ENCODE data around the gene RNF43. TPM values are rescaled to one million over a fixed set of nuclear protein-coding genes. Genes with fewer than 3 reads are reported as not detected.

RNF43 gene
- total RNA-seq, 1 donor from 2014 or later, result not detected

- peaks cover 48% of the 10 kb centered on the region for H3K4me1 Mint-ChIP-seq
- Histone ChIP-seq H3K9me3 (ENCODE audit: low read depth) (no peaks in the 10 kb centered on the region), H2AFZ (replicated peaks) (no peak overlapping the region), H3K4me1 (peaks cover 17% of the 10 kb centered on the region), H3K9ac (no peak overlapping the region), H3K4me3 (peak overlapping the region; percentile 43), H3K36me3 (no peaks in the 10 kb centered on the region), H3K79me2 (ENCODE audit: low read depth) (no peaks in the 10 kb centered on the region), H3K27me3 (peaks cover 4% of the 10 kb centered on the region), H3K27ac (no peak overlapping the region), H3F3A (ENCODE audit: low read depth) (peaks cover 19% of the 10 kb centered on the region), H4K20me1 (ENCODE audit: low read depth) (no peaks in the 10 kb centered on the region), H3K4me2 (peak overlapping the region; percentile 72)
- peak overlapping the region; percentile 15 for H3K27ac Mint-ChIP-seq
- no peaks in the 10 kb centered on the region for H3K36me3 Mint-ChIP-seq
- peak overlapping the region; percentile 84 for H3K4me3 Mint-ChIP-seq
- H3K9me3 Mint-ChIP-seq, result no peaks in the 10 kb centered on the region
- H3K27me3 Mint-ChIP-seq (ENCODE audit: insufficient read depth, low read depth), result peaks cover 3% of the 10 kb centered on the region
- no peak for DNase-seq (ENCODE audit: low spot score)
- no peak for TF ChIP-seq EZH2 (IDR thresholded peaks at IDR 0.05)
- TF ChIP-seq CTCF (IDR thresholded peaks at IDR 0.05), result no peak
- TF ChIP-seq EZH2phosphoT487 (IDR thresholded peaks at IDR 0.05), result no peak
Measured at GRCh38 chr17:58416396-58416795, 938 bp downstream of the RNF43 start.

GRCh38 chr17:58415371-58416055 lies 1.8 kb downstream of the RNF43 start:
- H3K4me1 Mint-ChIP-seq, result peaks cover 52% of the 10 kb centered on the region
- H3K4me3 ChIP-seq, result no peak overlapping the region
- H3K36me3 ChIP-seq, result no peaks in the 10 kb centered on the region
- H4K20me1 ChIP-seq (ENCODE audit: low read depth), result no peaks in the 10 kb centered on the region
- no peak overlapping the region for H3K9ac ChIP-seq
- peaks cover 3% of the 10 kb centered on the region for H3K27me3 Mint-ChIP-seq (ENCODE audit: insufficient read depth, low read depth)
- H3K9me3 Mint-ChIP-seq, result no peaks in the 10 kb centered on the region
- peak overlapping the region; percentile 81 for H3K4me3 Mint-ChIP-seq
- peak; percentile 52 for DNase-seq (ENCODE audit: low spot score)
- H3F3A ChIP-seq (ENCODE audit: low read depth), result peaks cover 19% of the 10 kb centered on the region
- H3K27me3 ChIP-seq, result peaks cover 4% of the 10 kb centered on the region
- peak overlapping the region; percentile 48 for H3K27ac Mint-ChIP-seq
- no peaks in the 10 kb centered on the region for H3K9me3 ChIP-seq (ENCODE audit: low read depth)
- peaks cover 11% of the 10 kb centered on the region for H3K4me1 ChIP-seq
- H3K36me3 Mint-ChIP-seq, result no peaks in the 10 kb centered on the region
- no peaks in the 10 kb centered on the region for H3K79me2 ChIP-seq (ENCODE audit: low read depth)
- H2AFZ ChIP-seq (replicated peaks), result no peak overlapping the region
- TF ChIP-seq EZH2phosphoT487 (IDR thresholded peaks at IDR 0.05), result no peak
- no peak for TF ChIP-seq CTCF (IDR thresholded peaks at IDR 0.05)
- no peak for TF ChIP-seq EZH2 (IDR thresholded peaks at IDR 0.05)
- H3K27ac ChIP-seq, result no peak overlapping the region
- H3K4me2 ChIP-seq, result no peak overlapping the region

GRCh38 chr17:58414596-58414997 lies 2.7 kb downstream of the RNF43 start:
- no peak overlapping the region for H3K9ac ChIP-seq
- H3K4me3 Mint-ChIP-seq, result peak overlapping the region; percentile 81
- no peak overlapping the region for H3K27ac ChIP-seq
- peaks cover 52% of the 10 kb centered on the region for H3K4me1 Mint-ChIP-seq
- H3K4me3 ChIP-seq, result no peak overlapping the region
- H3K27me3 ChIP-seq, result no peaks in the 10 kb centered on the region
- TF ChIP-seq EZH2 (IDR thresholded peaks at IDR 0.05) (no peak), EZH2phosphoT487 (IDR thresholded peaks at IDR 0.05) (no peak), CTCF (IDR thresholded peaks at IDR 0.05) (no peak)
- H3K9me3 ChIP-seq (ENCODE audit: low read depth), result no peaks in the 10 kb centered on the region
- H4K20me1 ChIP-seq (ENCODE audit: low read depth), result no peaks in the 10 kb centered on the region
- no peak overlapping the region for H3K27ac Mint-ChIP-seq
- H3K79me2 ChIP-seq (ENCODE audit: low read depth), result no peaks in the 10 kb centered on the region
- H3F3A ChIP-seq (ENCODE audit: low read depth), result peaks cover 19% of the 10 kb centered on the region
- peaks cover 11% of the 10 kb centered on the region for H3K4me1 ChIP-seq
- DNase-seq (ENCODE audit: low spot score), result no peak
- no peaks in the 10 kb centered on the region for H3K36me3 ChIP-seq
- H3K36me3 Mint-ChIP-seq, result no peaks in the 10 kb centered on the region
- H3K9me3 Mint-ChIP-seq, result no peaks in the 10 kb centered on the region
- no peak overlapping the region for H2AFZ ChIP-seq (replicated peaks)
- no peak overlapping the region for H3K4me2 ChIP-seq
- H3K27me3 Mint-ChIP-seq (ENCODE audit: insufficient read depth, low read depth), result peaks cover 3% of the 10 kb centered on the region

Data from neural progenitor cell (in vitro differentiated cells).